ENCODE measurements around the gene NRGN. TPM values are rescaled to one million over a fixed set of nuclear protein-coding genes. Genes with fewer than 3 reads are reported as not detected.

Gene NRGN
- total RNA-seq, 2 donors from 2014 or later = 4.7 to 8.9 TPM

DNA sequence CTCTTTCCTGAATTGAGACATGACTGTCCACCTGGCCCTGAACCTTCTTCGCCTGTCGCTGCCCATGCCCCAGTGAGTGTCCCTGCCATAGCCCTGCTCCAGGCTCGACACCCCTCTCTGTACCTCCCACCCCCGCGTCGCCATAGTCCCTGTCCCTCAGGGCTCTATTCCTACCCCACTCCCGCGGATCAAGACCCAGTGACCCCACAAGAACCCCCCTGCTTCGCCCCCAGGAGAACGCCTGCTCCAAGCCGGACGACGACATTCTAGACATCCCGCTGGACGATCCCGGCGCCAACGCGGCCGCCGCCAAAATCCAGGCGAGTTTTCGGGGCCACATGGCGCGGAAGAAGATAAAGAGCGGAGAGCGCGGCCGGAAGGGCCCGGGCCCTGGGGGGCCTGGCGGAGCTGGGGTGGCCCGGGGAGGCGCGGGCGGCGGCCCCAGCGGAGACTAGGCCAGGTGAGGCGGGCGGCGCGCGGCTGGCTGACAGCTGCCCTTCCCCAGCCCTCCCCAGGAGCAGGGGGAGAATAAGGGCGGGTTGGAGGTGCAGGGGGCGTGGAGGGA, 5.6 kb downstream of the NRGN start:
- peaks cover 98% of the 10 kb centered on the region for H3K27me3 Mint-ChIP-seq (ENCODE audit: insufficient read depth)
- H3K4me3 Mint-ChIP-seq = peak overlapping the region; percentile 82

DNA sequence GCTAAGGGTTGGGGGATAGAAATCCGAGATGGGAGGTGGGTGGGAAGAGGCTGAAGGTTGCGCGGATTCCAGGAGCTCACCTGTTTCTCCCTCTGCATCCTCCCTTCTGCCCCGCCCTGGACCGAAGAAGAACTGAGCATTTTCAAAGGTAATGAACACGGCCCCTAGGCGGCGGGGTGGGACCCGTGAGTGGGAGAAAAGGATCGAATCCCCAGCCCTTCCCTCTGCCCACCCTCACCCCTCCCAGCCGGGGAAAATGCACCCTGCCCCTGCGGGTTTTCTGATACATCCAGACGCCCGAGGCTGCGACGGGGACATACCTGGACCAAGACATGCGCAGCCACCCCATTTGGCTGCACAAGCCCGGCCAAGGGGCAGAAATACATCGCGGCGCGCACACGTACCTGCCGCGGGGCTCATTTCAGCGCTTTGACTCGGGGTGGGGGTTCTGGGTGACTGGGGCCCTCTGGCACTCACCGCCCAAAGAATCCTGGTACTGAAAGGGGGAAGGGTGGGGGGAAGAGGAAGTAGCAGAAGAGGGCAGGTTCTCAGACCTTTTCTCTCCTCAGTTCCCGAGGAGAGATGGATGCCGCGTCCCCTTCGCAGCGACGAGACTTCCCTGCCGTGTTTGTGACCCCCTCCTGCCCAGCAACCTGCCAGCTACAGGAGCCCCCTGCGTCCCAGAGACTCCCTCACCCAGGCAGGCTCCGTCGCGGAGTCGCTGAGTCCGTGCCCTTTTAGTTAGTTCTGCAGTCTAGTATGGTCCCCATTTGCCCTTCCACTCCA, 6.3 kb downstream of the NRGN start:
- peaks cover 98% of the 10 kb centered on the region for H3K27me3 Mint-ChIP-seq (ENCODE audit: insufficient read depth)
- WGBS, 2 experiments (ENCODE audit: insufficient coverage in 1 of 2, insufficient read length in 1 of 2) = 3 to 6% methylated on average over 14 to 41 of the region's 41 CpGs
- H3K9ac ChIP-seq (ENCODE audit: extremely low read depth, low read length, poor library complexity, severe bottlenecking) = no peak overlapping the region
- H3K4me3 ChIP-seq (ENCODE audit: low read length) = peak overlapping the region; percentile 90
- TF ChIP-seq, protein P1, sequence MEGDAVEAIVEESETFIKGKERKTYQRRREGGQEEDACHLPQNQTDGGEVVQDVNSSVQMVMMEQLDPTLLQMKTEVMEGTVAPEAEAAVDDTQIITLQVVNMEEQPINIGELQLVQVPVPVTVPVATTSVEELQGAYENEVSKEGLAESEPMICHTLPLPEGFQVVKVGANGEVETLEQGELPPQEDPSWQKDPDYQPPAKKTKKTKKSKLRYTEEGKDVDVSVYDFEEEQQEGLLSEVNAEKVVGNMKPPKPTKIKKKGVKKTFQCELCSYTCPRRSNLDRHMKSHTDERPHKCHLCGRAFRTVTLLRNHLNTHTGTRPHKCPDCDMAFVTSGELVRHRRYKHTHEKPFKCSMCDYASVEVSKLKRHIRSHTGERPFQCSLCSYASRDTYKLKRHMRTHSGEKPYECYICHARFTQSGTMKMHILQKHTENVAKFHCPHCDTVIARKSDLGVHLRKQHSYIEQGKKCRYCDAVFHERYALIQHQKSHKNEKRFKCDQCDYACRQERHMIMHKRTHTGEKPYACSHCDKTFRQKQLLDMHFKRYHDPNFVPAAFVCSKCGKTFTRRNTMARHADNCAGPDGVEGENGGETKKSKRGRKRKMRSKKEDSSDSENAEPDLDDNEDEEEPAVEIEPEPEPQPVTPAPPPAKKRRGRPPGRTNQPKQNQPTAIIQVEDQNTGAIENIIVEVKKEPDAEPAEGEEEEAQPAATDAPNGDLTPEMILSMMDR (conservative IDR thresholded peaks at IDR 0.05) = peak; percentile 69
- no peaks in the 10 kb centered on the region for H3K9me3 ChIP-seq (ENCODE audit: control insufficient read depth, low read length)
- H3K4me1 ChIP-seq (ENCODE audit: control insufficient read depth, insufficient read depth, low read length) = no peaks in the 10 kb centered on the region
- H3K27ac ChIP-seq (ENCODE audit: low read depth, low read length) = no peak overlapping the region
- peak; percentile 87 for DNase-seq
- H3K4me3 Mint-ChIP-seq = peak overlapping the region; percentile 82
- H3K9me3 Mint-ChIP-seq = no peaks in the 10 kb centered on the region
- peak overlapping the region; percentile 90 for H3K27ac Mint-ChIP-seq
- H3K36me3 Mint-ChIP-seq (ENCODE audit: low read depth) = no peaks in the 10 kb centered on the region
- H3K36me3 ChIP-seq (ENCODE audit: control insufficient read depth, insufficient read depth, low read length) = no peaks in the 10 kb centered on the region
- H3K27me3 ChIP-seq (ENCODE audit: control insufficient read depth, insufficient read depth, low read length, poor library complexity, severe bottlenecking) = peaks cover 97% of the 10 kb centered on the region
- peaks cover 17% of the 10 kb centered on the region for H3K4me1 Mint-ChIP-seq

More for the DNA sequence above, 5.6 kb downstream of the NRGN start:
- H3K27ac Mint-ChIP-seq = no peak overlapping the region
- H3K4me1 Mint-ChIP-seq = peaks cover 17% of the 10 kb centered on the region
- TF ChIP-seq, protein P1 (conservative IDR thresholded peaks at IDR 0.05) = no peak
- Histone ChIP-seq H3K9me3 (ENCODE audit: control insufficient read depth, low read length) (no peaks in the 10 kb centered on the region), H3K27me3 (ENCODE audit: control insufficient read depth, insufficient read depth, low read length, poor library complexity, severe bottlenecking) (peaks cover 98% of the 10 kb centered on the region), H3K36me3 (ENCODE audit: control insufficient read depth, insufficient read depth, low read length) (no peaks in the 10 kb centered on the region), H3K4me1 (ENCODE audit: control insufficient read depth, insufficient read depth, low read length) (no peaks in the 10 kb centered on the region), H3K27ac (ENCODE audit: low read depth, low read length) (no peak overlapping the region), H3K9ac (ENCODE audit: extremely low read depth, low read length, poor library complexity, severe bottlenecking) (no peak overlapping the region), H3K4me3 (ENCODE audit: low read length) (no peak overlapping the region)
- 0 to 4% methylated on average over 3 to 42 of the region's 44 CpGs for WGBS, 2 experiments (ENCODE audit: insufficient coverage in 1 of 2, insufficient read length in 1 of 2)
- H3K36me3 Mint-ChIP-seq (ENCODE audit: low read depth) = no peaks in the 10 kb centered on the region
- H3K9me3 Mint-ChIP-seq = no peaks in the 10 kb centered on the region
- DNase-seq = peak; percentile 58

DNA sequence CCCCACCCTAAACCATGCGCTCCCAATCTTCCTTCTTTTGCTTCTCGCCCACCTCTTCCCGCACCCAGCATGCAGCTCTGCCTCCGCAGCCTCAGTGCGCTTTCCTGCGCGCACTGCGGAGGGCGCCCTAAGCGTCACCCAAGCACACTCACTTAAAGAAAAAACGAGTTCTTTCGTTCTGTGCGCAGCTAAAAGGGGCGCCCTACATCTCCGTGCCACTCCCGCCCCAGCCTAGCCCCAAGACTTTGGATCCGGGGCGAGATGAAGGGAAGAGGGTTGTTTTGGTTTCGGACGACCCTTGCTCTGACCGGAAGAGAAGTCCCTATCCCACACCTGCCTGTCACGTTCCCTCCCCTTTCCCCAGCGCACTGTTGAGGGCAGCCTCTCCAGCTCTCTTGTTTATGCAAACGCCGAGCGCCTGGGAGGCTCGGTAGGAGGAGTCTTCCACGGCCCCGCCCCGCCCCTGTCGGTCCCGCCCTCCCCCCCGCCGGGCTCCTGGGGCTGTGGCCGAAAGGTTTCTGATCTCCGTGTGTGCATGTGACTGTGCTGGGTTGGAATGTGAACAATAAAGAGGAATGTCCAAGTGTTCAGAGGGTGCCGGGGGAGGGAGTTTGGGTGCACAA, 7.0 kb downstream of the NRGN start:
- Mint-ChIP-seq H3K27me3 (ENCODE audit: insufficient read depth) (peaks cover 95% of the 10 kb centered on the region), H3K9me3 (no peaks in the 10 kb centered on the region), H3K4me3 (peak overlapping the region; percentile 82), H3K4me1 (peaks cover 21% of the 10 kb centered on the region), H3K36me3 (ENCODE audit: low read depth) (no peaks in the 10 kb centered on the region), H3K27ac (peak overlapping the region; percentile 90)
- H3K36me3 ChIP-seq (ENCODE audit: control insufficient read depth, insufficient read depth, low read length) = no peaks in the 10 kb centered on the region
- 4 to 27% methylated on average over 4 to 37 of the region's 37 CpGs for WGBS, 2 experiments (ENCODE audit: insufficient coverage in 1 of 2, insufficient read length in 1 of 2)
- H3K4me1 ChIP-seq (ENCODE audit: control insufficient read depth, insufficient read depth, low read length) = no peaks in the 10 kb centered on the region
- H3K9ac ChIP-seq (ENCODE audit: extremely low read depth, low read length, poor library complexity, severe bottlenecking) = no peak overlapping the region
- DNase-seq = peak; percentile 96
- TF ChIP-seq, protein P1 (conservative IDR thresholded peaks at IDR 0.05) = peak; percentile 79
- no peaks in the 10 kb centered on the region for H3K9me3 ChIP-seq (ENCODE audit: control insufficient read depth, low read length)
- peak overlapping the region; percentile 90 for H3K4me3 ChIP-seq (ENCODE audit: low read length)
- H3K27me3 ChIP-seq (ENCODE audit: control insufficient read depth, insufficient read depth, low read length, poor library complexity, severe bottlenecking) = peaks cover 97% of the 10 kb centered on the region
- H3K27ac ChIP-seq (ENCODE audit: low read depth, low read length) = no peak overlapping the region

Data from endodermal cell (in vitro differentiated cells).